B cell (primary cell): ENCODE results near the gene PLGRKT.

Experiments
- CTCF ChIP-seq: fragments of 200-600 bp; IDR thresholded peaks from one replicate; pipeline ENCODE4 v1.8.0; 2022; ENCODE audit warnings: antibody characterized with exemption, mild to moderate bottlenecking
- EZH2 ChIP-seq: IDR thresholded peaks from 2 replicates; pipeline ENCODE4 v1.6.1; 2012; ENCODE audit warnings: borderline replicate concordance, low read depth, mild to moderate bottlenecking, moderate library complexity, low read length; ENCODE audit not compliant: insufficient read depth, poor library complexity, severe bottlenecking

GRCh38 chr9:5481322-5482040, 43.8 kb upstream of the PLGRKT start:
- TF ChIP-seq CTCF (no peak), EZH2 (no peak)
